NCI-H1930 (cell line): Measurements from ENCODE around the gene RFX8.
"Not testable (repeated sequence)": the region's sequence is repeated elsewhere in the genome, so short reads cannot be mapped to it uniquely, and the experiment has no call there.

Experiments used
- DNase-seq, 2 experiments: peaks; one replicate each; lab custom pipeline; 2025; lab: John Stamatoyannopoulos, UW

Gene RFX8

GRCh38 chr2:101375653-101376052, 99.3 kb downstream of the RFX8 start:
- DNase-seq: no peak

DNA sequence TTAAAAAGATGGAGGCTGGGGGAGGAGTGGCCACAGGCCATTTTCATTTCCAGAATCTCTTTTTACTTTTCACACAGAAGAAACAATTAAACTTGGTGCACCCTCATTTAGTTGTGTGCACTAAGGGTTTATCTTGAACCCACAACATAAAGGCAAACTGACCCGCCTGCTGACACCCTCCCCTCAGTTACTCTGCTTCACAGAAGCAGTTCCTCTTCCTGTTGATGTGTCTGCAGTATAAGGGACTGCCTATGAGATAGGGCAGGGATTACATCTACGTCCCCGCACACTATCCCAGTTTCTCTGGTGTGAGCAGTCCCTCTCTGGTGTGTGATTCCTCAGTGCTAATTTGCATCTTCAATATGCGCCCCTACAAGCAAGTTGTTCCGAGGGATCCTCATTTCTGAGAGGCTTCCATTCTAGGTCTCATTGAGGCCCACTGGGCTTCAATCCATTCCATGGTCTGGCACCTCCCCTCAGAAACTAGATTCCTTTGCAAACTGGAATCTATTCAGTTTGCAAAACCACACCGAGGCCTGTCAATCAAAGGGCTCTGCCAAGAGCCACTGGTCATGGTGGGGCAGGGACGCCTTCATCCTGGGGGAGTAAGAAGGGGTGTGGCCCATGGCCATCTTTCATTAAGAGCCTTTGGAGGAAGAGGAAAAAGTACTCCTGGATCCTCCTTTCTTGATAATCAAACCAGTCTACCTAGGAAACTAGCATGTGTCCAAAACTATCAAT, 99.9 kb downstream of the RFX8 start:
- no peak for DNase-seq

DNA sequence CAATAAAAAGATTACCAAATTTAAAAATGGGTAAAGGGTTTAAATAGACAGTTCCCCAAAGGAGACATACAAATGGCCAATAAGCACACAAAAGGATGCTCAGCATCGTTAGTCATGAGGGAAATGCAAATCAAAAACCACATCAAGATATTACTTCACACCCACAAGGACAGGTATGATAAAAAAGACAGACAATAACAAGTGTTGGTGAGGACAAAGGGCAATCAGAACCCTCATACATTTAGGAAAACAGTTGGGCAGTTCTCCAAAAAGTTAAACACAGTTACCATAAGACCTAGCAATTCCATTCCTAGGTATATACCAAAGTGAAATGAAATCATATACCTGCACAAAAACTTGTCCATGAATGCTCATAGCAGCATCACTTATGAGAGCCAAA, 102.1 kb downstream of the RFX8 start:
- DNase-seq: no peak

DNA sequence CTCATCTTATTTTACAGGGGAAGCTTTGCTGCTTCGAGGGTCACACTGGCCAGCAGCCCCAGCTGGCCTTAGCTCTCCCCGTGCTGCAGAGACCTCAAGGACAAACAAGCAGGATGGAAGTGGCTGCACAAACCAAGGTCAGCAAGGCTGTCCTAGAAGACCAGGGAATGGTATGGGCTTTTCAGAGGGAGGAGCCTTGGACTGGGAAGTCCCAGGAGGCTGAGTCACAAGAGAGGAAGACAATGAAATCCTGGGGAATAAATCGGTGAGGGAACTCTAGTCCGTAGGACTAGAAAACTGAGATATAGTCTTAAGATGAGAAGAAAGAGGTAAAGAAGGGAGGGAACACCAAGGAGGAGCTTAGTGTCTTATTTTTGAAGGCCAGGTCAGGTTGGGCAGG, 103.3 kb downstream of the RFX8 start:
- no peak for DNase-seq

DNA sequence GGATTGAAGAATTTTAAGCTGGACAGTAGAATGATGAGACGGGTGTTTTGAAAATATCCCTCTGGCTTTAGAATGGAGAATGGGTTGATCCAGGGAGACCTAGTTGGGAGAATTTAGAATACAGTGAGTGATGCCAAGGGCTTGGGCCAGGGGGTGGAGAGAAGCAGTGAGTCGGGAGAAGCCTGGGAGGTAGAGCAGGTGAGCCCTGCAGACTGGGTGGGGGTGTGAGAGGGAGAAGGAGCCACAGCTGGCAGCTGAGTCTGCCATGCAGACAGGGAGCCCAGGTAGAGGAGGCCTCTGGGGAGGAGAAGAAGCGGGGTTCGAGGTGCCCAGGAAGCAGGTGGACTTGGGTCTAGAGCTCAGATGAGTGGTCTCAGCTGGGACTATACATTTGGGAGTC, 105.8 kb downstream of the RFX8 start:
- DNase-seq: no peak

DNA sequence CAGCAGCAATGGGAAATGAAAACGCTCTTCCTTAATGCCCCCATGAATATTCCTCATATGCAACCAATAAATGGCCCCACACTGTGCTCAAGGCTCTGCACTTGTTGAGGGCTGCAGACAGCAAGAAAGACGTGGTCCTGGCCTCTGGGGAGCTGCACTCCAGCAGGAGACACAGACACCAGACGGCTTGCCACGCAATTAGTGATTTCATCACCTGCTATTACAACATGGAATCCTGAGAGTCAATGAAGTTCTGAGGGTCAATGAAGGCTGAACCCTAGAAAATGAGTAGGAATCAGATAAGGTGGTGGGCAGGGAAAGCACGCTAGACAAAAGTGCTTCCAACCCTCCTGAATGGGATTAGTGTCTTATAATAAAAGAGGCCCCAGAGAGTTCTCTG, 106.5 kb downstream of the RFX8 start:
- no peak for DNase-seq

DNA sequence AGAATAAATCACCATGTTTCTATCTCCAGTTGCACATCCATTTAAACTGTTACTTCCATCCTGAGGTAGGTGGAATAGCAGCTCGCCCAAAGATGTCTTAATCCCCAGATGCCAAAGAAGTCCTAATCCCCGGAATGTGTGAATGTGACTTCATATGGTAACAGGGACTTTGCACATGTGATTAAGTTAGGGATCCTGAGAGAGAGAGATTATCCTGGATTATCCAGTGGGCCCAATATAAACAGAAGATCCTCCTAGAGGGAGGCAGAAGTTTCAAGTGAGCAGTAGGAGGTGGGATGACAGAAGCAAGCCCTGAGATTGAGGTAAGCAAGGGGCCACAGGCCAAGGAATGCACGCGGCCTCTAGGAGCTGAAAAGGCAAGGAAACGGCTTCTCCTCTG, 107.4 kb downstream of the RFX8 start:
- DNase-seq: no peak

DNA sequence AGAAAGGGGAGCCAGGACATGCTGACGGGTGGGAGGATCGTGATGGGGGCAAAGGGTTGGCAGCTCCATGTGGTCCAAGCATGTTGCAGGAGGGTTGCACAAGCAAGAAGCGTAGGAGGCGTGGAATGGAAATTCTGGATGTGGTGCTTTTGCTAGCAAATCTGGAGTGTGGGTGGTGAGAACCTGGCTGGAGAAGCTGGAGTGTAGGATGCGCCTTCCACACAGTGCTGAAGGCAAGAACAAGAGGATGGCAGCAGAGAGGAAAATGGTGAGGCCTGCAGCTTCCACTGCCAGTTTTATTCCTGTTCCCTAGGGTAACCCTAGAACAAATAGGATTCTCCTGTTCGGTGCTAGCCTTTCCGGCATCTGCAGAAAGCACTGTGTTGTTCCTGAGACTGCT, 110.0 kb downstream of the RFX8 start:
- no peak for DNase-seq

DNA sequence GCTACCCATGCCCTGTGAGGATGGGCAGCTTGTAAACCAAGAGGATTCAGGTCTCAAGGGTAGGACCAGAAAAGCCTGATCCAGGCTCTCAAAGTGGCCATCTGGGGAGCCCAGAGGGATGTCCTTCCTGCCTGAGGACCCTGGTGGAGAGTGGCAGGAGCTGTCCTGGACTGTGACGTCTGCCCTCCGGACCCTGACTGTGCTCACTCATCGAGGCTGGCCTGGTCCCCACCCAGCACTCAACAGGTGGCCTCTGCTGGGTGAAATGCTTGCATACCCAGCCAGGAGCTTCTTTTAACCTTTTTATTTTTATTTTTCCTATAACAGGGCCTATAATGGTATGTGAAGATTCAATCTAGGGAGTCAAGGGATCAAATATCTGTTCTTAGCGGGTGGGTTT, 112.1 kb downstream of the RFX8 start:
- no peak for DNase-seq

DNA sequence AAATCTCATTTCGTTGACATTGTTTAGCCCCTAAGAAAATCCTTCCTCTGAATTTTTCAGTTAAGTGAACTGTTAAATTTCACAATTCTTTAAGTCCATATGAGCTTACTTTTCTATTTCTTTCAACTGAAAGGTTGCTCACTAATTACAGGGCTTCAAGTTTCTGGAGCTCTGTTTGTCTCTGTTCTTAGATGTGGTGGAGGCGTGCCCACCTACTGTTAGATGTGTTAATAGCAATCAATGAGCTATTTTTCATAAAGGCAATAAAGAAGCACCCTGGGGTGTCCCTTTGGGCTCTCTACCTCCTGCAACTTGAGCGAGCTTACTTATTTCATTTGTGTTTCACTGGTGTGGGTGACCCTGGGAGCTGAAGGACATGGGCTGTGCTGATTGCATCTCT, 112.6 kb downstream of the RFX8 start:
- no peak for DNase-seq

- no peak for DNase-seq
Measured at GRCh38 chr2:101361522-101361921, 113.4 kb downstream of the RFX8 start.

DNA sequence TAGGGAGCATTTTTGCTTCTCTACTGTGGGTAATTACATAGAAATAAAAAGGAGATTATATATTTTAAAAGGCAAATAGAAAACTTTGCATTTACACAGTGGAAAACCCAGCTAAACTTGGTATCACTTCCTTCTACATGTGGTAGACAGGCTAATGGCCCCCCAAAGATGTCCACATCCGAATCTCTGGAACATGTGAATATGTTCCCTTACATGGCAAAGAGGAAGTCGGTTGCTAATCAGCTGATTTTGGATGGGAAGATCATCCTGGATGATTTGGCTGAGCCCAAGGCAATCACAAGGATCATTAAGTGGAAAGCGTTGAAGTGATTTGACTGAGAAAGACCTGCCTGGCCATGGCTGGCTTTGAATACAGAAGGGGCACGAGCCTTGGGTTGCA, 113.8 kb downstream of the RFX8 start:
- no peak for DNase-seq

DNA sequence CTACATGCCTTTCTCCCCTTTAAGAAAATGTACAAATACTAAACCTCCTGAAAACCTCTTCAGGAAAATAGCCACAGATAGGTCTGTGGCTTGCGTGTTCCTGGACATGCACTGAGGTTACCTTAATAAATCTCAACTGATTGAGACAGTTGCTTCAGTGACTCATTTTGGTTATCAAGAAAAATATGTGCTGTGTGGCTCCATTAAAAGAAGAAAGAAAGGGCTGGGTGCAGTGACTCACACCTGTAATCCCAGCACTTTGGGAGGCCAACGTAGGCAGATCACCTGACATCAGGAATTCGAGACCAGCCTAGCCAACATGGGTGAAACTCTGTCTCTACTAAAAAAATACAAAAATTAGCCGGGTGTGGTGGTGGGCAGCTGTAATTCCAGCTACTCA, 114.7 kb downstream of the RFX8 start:
- no peak for DNase-seq

DNA sequence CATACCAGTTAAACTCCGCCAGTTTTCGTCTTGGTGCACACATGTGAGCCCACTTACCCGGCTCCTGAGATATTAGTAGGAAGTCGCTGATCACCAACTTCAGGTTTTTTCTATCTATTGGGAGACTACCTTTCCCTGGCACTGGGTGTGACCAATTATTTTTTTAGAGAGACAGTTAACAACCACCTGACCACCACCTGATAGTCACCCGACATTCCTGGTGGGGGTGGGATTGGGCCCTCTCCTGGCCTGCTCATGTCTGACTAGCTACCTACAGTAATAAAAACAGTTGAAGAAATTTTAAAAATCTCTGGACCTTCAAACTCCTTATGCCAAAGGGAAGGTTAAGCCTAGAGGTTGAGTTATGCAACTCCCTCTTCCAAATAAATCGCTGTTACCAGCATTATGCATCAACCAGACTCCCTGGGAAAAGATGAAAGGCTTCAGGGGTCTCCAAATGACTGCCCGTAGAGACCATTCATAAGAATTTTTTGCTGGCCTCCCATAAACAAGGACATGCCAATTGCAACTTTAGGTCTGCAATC, 115.4 kb downstream of the RFX8 start:
- no peak for DNase-seq

DNA sequence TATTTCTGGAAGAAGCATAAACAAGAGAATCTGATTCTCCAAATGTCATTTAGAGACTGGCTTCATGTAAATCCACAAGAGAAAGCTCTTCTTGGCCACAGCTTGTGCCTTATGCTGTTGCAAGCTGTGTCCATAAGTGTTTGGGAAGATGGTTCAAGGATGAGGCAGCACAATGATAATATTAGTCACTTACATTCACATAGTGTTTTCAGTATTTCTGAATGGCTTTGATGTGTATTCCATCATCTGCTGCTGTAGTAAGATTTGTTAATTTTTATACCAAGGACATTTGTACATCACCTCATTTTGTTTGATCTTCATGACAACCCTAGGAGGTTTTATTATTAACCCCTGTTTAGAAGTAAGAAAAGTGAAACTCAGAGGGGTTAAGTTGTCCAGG, 117.5 kb downstream of the RFX8 start:
- no peak for DNase-seq

GRCh38 chr2:101356521-101356920, 118.4 kb downstream of the RFX8 start:
- no peak for DNase-seq

- DNase-seq: no peak
Measured at GRCh38 chr2:101356055-101356454, 118.9 kb downstream of the RFX8 start.

DNA sequence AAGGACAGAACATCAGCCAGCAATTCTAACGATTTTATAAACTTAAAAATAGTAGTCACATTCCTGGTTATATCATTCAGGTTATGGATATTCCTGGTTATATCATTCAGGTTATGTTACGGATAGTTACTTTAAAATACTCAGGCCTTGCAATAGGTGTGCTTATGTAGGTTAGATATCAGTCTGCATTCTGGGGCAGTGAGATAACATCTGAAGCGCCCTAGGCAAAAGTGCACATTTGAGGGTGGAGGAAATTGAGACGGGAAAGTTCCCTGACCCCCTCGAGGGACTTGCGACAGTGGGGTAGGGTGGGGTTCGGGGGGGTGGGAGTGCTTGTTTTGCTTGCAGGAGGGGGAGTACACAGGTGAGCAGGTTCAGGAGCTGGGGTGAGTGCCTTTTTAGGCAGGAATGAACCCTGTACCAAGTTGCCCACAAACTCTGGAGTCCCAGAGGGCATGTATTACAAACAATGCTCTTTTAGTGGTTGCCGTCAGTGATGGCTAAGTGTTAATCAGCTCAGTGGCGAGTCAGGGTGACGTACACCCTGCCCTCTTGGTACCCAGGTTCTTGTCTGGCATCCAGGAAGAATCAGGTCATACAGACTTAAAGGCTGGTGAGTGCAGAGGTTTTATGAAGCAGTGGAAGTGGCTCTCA, 119.4 kb downstream of the RFX8 start:
- DNase-seq: no peak

- no peak for DNase-seq
Measured at GRCh38 chr2:101354420-101355311, 120.2 kb downstream of the RFX8 start.

- DNase-seq: not testable (repeated sequence)
Measured at GRCh38 chr2:101352631-101353030, 122.3 kb downstream of the RFX8 start.

DNA sequence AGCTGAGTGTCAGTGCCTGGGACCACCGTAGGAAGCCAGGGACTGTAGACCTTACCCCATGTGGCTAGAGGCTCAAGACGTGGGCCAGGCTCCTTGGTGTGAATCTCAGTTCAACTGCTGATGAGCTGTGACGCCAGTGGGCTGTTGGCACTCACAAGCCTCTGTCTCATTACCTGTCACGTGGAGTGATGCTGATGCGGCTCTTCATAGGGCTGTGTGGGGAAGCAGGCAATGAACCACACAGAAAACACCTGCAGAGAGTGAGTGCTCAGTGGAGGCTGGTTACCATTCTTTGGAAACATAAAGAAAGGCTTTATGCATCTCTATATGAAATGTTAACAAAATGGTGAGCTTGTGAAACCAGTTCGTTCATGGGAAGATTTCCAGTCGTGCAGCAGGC, 123.7 kb downstream of the RFX8 start:
- DNase-seq: no peak

DNA sequence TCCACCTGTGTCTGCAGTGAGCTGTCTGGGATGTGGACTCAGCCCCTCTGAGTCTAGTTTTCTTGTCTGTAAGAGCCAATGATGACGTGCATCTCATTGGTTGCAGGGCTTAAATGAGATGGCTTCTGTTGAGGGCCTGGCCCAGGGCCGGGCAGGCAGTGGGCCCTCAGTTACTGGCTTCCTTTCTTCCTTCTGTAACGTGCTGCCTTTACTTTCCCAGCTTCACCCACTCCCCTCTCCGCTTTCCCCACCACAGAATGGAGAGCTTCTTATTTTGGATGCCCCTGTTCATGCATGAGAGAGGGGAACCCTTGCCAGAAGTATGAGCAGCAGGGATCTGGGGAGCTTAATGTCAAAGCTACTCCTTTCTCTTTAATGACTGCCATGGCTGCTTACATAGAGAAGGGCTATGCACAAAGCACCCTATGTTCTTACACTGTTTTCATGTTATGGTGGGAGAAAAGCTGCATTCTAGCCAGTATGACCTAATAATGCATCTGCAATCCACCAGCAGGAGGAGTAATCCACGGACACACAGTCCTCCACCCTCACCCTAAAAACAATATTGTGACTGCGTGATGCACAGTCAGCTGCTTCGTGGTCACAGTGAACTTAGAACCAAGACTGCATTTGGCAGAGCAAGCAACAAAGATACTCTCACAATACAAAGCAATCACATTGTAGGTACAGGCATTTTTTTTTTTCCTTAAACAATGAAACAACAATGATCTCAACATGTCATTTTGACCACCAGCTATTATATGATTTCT, 124.8 kb downstream of the RFX8 start:
- DNase-seq: no peak
